ENCODE results near the gene EML6.

The EML6 gene

GRCh38 chr2:54939446-54940118 is 216.1 kb downstream of the EML6 start:
- no peak overlapping the region for H3K4me3 ChIP-seq (ENCODE audit: low read depth, low read length)
- no peak for TF ChIP-seq POLR2A (IDR thresholded peaks at IDR 0.05; ENCODE audit: extremely low read depth, insufficient read length)
- TF ChIP-seq, protein P1, sequence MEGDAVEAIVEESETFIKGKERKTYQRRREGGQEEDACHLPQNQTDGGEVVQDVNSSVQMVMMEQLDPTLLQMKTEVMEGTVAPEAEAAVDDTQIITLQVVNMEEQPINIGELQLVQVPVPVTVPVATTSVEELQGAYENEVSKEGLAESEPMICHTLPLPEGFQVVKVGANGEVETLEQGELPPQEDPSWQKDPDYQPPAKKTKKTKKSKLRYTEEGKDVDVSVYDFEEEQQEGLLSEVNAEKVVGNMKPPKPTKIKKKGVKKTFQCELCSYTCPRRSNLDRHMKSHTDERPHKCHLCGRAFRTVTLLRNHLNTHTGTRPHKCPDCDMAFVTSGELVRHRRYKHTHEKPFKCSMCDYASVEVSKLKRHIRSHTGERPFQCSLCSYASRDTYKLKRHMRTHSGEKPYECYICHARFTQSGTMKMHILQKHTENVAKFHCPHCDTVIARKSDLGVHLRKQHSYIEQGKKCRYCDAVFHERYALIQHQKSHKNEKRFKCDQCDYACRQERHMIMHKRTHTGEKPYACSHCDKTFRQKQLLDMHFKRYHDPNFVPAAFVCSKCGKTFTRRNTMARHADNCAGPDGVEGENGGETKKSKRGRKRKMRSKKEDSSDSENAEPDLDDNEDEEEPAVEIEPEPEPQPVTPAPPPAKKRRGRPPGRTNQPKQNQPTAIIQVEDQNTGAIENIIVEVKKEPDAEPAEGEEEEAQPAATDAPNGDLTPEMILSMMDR (IDR thresholded peaks at IDR 0.05; ENCODE audit: low read depth, low read length), result no peak
- TF ChIP-seq MYC (IDR thresholded peaks at IDR 0.05; ENCODE audit: low read depth, low read length), result no peak
- TF ChIP-seq, protein P2, sequence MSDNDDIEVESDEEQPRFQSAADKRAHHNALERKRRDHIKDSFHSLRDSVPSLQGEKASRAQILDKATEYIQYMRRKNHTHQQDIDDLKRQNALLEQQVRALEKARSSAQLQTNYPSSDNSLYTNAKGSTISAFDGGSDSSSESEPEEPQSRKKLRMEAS (IDR thresholded peaks at IDR 0.05; ENCODE audit: low read depth, low read length), result no peak
- no peak for DNase-seq (ENCODE audit: low read depth)

DNA sequence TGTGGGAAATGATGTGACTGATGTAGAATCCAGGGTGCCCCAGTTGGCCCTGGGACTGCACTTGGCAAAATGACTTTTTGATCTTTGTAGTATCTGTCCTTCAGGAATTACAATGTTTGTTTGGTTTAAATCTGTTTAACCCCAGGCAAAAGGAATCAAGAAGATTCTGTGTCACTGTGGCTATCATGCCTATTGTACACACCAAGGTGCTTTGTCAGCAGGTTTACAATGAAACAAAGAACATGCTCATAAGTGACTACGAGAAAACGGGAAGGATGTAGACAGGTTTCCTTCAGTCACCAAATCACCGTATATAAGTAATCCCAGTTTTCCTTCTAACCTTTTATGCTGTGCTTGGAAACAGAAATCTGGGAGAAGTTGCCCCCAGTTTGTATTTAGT is 217.3 kb downstream of the EML6 start:
- TF ChIP-seq MYC (IDR thresholded peaks at IDR 0.05; ENCODE audit: low read depth, low read length) (no peak), POLR2A (IDR thresholded peaks at IDR 0.05; ENCODE audit: extremely low read depth, insufficient read length) (no peak)
- TF ChIP-seq, protein P1 (IDR thresholded peaks at IDR 0.05; ENCODE audit: low read depth, low read length), result no peak
- TF ChIP-seq, protein P2 (IDR thresholded peaks at IDR 0.05; ENCODE audit: low read depth, low read length), result no peak
- H3K4me3 ChIP-seq (ENCODE audit: low read depth, low read length), result no peak overlapping the region
- no peak for DNase-seq (ENCODE audit: low read depth)

- H3K4me3 ChIP-seq (ENCODE audit: low read depth, low read length), result no peak overlapping the region
- DNase-seq (ENCODE audit: low read depth), result no peak
- TF ChIP-seq, protein P1 (IDR thresholded peaks at IDR 0.05; ENCODE audit: low read depth, low read length), result no peak
- TF ChIP-seq, protein P2 (IDR thresholded peaks at IDR 0.05; ENCODE audit: low read depth, low read length), result no peak
Observed at GRCh38 chr2:54941248-54941984, 218.0 kb downstream of the EML6 start.

DNA sequence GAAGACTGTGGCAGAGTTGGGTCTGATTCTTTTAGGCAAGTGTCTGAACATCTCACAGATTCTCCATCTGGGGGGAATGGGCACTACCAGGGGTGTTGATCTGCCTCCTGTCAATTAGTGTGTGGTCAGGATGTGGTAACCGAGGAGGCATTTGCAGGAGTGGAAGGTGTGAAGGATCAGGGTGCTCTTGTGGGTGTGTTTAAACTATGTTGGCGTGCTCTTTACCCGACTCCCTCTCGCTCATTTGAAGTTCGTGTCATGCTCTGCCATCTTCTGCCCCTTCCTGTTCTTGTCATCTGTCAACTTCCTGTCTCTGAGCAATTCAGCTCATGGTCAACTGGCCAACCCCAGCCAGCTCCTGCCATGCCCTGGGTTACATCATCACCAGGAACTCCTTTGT is 218.9 kb downstream of the EML6 start:
- peak; percentile 33 for DNase-seq (ENCODE audit: low read depth)
- TF ChIP-seq, protein P1 (IDR thresholded peaks at IDR 0.05; ENCODE audit: low read depth, low read length), result no peak
- TF ChIP-seq MYC (IDR thresholded peaks at IDR 0.05; ENCODE audit: low read depth, low read length), result no peak
- no peak for TF ChIP-seq POLR2A (IDR thresholded peaks at IDR 0.05; ENCODE audit: extremely low read depth, insufficient read length)
- TF ChIP-seq, protein P2 (IDR thresholded peaks at IDR 0.05; ENCODE audit: low read depth, low read length), result no peak
- H3K4me3 ChIP-seq (ENCODE audit: low read depth, low read length), result no peak overlapping the region

DNA sequence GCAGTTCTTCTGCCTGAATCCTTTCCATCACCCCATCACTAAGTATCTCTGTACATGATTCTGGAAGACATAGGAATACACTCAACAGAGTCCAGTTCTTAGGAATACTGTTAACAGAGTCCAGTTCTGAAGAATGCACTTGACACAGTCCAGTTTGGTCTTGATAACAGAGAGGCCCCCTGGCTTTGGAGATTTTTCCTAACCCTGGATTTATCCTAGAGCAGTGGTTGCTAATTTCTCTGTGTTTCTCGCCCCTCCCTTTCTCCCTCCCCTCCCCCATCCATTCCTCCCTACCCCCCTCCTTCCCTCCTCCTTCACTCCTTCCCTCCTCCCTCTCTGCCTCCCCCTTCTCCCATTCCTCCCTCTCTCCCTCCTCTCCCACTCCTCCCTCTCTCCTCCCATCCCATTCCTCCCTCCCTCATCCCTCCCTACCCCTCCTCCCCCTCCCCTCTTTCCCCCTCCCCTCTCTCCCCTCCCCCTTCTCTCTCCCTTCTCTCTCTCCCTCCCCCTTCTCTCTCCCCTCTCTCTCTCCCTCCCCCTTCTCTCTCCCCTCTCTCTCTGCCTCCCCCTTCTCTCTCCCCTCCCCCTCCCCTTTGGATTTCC is 221.4 kb downstream of the EML6 start:
- TF ChIP-seq, protein P1 (IDR thresholded peaks at IDR 0.05; ENCODE audit: low read depth, low read length), result no peak
- TF ChIP-seq, protein P2 (IDR thresholded peaks at IDR 0.05; ENCODE audit: low read depth, low read length), result no peak
- TF ChIP-seq MYC (IDR thresholded peaks at IDR 0.05; ENCODE audit: low read depth, low read length) (no peak), POLR2A (IDR thresholded peaks at IDR 0.05; ENCODE audit: extremely low read depth, insufficient read length) (no peak)
- H3K4me3 ChIP-seq (ENCODE audit: low read depth, low read length), result no peak overlapping the region
- no peak for DNase-seq (ENCODE audit: low read depth)
